Skin of body (tissue), 3 donors: ENCODE data around the gene C11orf21. TPM values are rescaled to one million over a fixed set of nuclear protein-coding genes. Genes with fewer than 3 reads are reported as not detected.

Experiments used
- DNase-seq: peaks from one replicate; lab custom pipeline; 2025; lab: John Stamatoyannopoulos, UW
- small RNA-seq: library from RNA; depleted of rRNA; stranded (forward); fragments of <200 nt; gene quantifications from one replicate; pipeline ENCODE3, GENCODE V24; 2014; ENCODE audit warnings: low replicate concordance
- total RNA-seq: library from RNA; depleted of rRNA; stranded (reverse); fragments of >200 nt; gene quantifications from one replicate; pipeline ENCODE4 v1.2.3, GENCODE V29; 2014

The C11orf21 gene
- total RNA-seq, 1 donor from 2014 or later = 2.0 TPM

DNA sequence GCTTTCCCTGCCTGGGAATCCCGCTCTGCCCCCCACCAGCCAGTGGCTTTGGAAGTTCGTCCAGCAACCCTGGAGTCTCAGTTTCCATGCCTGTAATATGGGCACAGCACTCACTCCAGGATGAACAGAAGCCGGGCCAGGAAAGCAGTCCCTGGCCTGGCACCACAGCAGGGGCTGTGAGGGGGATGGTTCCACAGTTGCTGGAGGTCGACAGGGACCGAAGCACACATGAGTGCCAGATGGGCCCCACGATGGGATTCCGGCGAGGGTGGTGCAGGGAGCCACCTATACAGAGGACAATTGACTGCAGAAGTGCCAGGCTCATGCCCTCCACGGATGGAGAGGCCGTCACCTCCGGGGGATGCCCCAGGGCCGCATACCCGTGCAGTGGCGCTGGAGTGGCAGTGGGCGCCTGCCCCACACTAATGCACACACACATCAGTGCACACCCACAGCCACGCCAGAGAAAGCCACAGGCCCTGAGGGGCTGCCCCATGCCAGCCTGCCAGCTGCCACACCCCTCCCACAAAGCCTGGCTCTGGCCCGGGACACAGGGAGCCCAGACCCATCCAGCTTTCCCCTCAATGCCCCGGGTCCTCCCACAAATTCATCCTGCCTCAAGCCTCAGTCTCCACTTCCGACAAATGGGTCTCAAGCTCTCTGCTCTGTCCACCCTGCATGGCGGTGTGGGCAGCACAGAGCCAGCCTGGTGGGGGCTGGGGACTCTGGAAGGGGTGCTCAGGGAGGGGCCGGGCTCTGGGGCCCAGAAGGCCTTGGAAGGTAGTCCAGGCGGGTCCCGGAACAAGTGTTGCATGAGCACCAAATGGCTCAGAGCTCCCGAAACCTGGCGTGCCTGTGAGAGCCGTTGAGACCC lies 41.0 kb downstream of the C11orf21 start:
- no peak for DNase-seq

DNA sequence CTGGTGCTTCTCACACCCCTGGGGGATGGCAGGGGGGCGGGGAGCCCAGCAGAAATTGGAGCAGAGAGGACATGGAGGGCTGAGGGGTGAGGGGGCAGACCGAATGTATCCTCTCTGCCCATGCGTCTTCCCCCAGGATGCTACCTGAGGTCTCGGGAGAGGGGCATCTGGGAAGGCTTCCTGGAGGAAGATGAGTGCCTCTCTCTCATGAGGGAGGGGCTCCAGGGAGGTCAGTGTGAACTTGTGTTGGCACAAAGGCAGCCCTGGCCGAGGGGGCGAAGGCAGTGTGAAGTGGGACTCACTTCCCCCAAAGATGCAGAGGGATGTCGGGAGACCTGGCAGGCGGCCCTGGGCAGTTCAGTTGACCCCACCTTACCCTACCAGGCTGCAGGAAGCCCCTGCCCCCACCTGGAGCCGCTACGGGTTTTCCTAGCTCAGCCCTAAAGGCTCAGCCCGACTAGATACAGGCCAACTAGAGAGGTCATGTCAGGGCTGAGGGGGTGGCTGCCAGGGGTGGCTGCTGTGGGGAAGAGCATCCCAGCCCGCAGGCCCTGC lies 41.7 kb downstream of the C11orf21 start:
- DNase-seq = no peak

DNA sequence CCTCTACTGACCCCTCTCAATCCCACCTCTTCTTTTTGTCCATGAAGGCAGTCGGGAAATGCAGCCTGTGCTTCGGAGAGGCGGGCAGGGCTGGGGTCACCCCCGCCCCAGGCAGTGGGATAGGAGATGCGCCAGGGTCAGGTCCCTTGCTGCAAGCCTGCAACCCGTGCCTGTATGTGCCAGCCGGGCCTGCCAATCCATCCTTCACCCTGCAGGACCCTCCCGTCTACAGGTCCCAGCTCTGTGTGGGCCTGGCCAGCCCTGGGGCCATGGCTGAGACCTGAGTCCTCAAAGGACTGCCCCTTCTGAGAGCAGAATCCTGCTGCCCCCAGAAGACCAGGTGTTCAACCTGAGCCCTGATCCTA lies 42.3 kb downstream of the C11orf21 start:
- no peak for DNase-seq

DNA sequence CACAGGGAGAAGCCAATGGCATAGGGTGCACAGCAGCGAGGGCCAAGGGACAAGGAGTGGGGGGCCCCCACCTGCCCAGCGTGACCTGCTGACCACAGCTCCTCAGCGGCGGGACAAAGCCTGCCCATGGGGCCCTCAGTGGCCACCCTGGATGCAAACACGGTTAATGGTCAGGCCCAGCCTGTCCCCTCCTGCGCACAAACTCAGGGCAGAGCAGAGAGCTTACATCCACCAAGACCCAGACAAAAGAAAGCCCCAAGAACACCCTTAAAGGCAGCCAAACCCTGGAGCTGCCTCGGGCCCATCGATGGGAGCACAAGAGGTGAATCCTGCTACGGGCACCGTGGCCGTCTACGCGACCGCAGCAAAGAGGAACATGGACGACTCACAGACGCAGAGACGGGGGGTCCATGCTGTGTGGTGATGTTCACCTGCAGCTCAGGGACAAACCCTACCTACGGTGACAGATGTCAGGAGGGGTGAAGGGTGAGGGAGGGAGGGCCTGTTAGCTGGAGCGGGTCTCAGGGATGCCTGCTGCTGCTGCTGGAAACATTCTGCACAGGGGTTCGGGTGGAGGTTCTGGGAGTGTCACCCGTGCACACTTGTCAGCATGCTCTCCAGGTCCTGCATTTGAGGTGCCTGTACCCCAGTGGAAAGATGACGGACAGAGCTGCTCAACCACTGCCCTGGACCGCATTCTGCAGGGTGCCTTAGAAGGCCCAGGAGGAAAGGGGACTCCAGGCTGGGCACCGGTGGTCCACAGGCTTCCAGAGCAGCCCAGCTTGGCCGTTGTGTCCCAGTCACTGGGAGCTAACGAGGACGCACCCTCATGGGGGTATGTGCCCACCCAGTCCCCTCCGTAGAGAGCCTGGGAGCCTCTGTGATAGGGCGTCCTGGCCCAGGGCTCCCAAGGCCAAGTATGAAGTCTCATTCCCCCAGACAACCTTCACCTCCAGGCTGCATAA lies 42.9 kb downstream of the C11orf21 start:
- DNase-seq = no peak

DNA sequence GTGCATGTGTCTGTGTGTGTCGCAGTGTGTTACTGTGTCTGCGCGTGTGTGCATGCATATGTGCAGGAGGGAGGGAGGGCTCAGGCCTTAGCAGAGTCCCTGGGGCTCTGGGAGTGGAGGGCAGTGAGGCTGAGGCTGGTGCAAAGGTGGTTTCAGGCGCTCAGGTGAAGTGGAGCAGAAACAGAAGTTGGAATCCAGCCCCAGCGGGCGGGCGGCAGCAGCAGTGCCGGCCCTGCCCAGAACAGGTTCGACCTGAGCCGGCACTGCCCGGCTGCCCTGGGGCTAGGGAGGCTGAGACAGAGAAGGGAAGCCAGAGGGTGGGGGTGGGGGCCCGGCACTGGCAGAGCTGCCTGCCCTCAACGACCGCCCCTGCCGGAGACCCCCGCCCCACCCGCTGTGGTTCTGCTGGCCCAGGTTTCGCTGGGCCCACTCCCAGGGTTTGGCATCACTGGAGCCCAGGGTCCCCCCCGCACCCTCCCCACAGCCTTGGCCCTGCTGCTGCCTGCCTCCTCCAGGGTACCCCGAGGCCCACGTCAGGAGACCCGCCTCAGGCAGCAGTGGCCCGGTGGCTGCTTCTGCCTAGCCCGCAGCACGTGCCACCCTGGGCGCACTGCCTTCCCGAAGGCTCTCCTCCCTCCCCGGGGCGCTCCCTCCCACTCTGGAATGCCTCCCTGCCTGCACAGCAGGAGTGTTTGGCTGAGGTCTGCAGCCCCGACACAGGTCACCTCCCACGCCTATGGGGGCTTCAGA lies 44.6 kb downstream of the C11orf21 start:
- DNase-seq = no peak

DNA sequence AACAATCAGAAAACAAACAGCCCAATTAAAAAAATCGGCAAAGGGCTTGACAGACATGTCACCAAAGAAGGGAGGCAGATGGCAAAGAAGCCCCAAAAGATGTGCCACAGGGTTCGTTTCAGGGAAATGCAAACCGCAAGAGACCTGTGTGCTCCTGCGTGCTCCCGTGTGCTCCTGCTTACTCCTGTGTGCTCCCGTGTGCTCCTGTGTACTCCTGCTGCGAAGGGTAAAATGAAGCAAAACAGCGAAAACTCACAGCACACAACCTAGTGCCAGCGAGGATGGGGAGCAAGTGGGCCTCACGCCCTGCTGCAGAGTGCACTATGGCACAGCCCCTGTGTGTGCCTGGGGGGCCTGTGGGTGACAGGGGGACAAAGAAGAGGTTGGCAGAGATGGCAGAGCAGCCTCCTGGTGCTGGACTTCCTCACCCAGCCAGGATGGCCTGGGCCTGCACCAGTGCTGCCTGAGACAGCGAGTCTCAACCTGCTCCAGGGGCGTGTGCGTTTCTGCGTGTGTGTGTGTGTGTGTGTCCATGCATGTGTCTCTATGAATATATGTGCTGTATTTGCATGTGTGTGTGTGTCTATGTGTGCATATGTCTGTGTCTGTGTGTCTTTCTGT lies 45.3 kb downstream of the C11orf21 start:
- no peak for DNase-seq

DNA sequence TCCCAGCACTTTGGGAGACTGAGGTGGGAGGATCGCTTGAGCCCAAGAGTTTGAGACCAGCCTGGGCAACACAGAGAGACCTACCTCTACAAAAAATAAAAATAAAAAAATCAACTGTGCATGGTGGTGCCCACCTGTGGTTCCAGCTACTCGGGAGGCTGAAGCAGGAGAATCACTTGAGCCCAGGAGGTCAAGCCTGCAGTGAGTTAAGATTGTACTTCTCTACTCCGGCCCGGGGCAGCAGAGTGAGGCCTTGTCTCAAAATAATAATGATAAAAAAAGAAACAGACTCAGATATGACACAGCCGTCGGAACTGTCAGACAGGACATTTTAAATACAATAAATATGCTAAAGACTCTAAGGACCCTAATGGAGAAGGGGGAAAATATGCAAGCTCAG lies 49.7 kb downstream of the C11orf21 start:
- no peak for DNase-seq

DNA sequence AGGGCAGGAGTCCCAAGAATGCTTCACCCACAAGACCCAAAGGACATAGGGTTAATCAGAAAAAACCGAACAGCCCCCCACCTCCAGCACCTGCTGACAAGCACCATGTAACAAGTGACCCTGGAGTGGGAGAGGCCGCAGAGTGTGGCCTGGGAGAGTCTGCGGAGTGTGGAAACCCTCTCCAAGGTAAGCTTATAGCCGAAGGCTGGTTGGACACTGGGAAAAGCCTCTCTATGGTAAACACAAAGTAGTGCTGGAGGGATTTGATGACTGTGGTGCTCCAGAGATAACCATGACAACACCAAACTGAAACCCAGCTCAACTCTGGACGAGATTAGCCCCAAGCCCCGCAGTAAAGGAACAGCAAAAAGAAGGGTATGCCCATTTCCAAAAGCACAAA lies 50.6 kb downstream of the C11orf21 start:
- DNase-seq = no peak

DNA sequence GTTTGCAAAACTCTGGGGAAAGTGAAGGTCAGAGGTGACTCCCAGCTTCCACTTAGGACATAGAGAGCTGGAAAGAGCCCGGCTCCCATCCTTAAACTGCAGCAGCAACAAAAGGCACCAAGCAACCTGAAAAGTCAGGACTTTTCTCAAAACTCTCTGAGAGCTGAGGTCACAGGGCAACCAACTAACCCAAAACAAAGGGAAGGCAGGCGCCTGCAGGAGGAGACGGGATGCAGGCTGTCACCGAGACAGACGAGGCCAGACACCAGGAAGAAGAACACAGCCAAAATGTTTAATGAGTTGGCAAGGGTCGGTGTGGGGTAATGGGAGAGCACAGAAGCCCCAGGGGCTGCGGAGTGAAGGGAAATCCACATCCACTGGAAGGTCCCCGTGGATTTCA lies 51.2 kb downstream of the C11orf21 start:
- no peak for DNase-seq

DNA sequence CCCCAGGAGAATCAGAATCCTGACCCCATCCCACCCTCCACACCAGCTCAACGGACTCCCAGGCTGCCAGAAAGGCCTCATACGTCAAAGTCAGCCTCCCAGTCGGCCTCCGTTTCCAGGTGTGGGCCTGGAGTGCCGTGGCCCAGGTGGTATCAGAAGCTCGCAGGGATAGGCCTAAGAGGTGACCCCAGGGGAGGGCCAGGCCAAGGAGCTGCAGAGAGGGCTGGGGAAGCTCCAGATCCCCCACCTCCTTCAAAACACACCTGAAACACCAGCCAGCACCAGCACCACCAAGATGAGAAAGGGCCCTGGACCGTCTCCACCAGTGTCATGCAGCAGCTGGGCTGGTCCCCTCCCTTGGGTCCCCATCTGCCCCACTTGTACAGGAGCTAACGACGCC lies 51.7 kb downstream of the C11orf21 start:
- DNase-seq = no peak

DNA sequence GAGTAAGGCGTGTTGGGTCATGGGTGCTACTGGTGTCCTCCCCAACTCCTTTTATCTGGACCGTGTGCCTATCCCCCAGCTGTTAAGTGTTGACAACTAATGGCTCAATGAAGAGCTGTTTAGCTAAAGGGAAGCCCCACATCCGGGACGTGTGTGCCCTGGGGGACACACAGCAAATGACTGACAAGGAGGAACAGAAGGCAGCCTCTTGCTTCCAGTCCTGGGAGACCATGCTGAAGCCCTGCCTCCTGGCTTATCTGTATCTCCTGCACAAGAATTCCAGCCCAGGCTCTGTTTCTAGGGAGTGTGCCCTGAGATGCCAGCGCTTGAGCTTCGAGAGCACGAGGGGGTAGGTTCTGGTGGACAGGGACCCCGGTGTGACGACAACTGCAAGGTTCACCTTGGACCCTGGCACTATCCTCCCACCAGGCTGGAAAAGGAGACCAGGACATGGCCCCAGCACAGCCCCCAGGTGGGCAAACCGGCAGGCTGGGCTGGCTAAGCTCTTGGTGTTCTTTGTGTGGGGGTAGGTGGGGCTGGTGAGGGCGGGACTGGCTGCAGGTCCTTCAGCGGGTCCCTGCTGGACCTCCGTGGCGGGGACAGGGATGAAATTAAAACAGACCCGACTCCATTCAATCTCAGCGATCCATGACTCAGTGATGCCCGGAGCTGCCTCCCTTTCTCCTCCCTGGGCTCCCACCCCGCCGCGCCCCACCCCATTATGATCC lies 52.4 kb downstream of the C11orf21 start:
- DNase-seq = no peak

DNA sequence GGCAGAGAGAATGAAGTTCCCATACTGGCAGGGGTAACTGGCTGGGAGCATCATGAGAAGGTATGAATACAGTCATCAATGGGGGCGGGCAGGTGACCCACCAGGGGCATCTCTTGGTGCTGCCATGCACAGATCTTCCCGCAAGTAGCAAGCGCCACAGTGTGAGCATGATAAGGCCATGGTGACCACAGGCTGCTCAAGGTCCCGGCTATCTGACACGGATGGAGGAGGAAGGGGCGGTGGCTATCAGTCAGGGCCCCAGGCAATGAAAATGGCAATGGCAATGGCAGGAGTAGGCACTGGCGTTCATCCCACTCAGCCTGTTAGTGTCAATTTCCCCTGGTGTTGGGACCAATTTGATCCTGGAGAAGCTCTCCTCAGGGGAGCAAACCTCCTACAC lies 53.0 kb downstream of the C11orf21 start:
- DNase-seq = no peak

DNA sequence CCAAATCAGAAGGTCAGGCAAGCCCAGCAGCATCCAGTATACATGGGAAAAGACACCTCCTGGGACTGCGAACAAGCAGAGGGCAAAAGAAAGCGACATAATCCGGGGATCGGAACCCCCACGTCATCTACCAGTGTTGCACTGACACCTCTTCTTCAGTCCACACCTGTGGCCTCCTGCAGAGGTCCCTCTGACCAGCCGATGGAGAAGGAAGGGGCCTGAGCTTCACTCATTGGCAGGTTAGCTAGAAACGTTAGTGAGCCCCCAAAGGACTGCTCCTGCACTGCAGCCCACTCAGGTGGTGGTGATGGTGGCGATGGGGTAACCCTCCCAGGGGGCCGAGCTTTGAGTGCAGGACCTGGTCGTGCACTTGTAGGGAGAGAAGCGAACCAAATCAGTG lies 53.5 kb downstream of the C11orf21 start:
- no peak for DNase-seq

DNA sequence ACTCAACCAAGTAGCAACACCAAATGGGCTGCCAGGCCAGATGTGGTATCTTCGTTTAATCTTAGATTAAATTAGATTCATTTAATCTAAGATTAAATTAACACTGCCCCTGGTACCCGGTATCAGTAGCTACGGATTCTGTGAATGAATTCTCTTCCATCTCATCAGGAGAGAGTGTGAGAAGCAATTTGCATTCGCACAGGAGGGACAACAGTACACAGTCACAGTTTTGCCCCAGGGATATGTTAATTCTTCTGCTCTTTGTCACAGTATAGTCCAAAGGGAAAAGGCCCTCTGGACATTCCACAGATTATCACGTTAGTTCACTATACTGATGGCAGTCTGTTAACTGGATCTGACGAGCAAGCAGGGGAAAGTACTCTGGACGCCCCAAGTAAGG lies 54.2 kb downstream of the C11orf21 start:
- DNase-seq = no peak

Small RNA genes within 50 kb of the gene (small RNA-seq; reads per million reads assigned to genes)
- gene RNU6-878P = not detected

Other genes starting within 250 kb of the C11orf21 start
- 467 TPM for gene IGF2, start 162.5 kb downstream of the C11orf21 start, total RNA-seq
- gene INS, start 140.7 kb downstream of the C11orf21 start, total RNA-seq = not detected
- 0.30 TPM for gene TH, start 130.1 kb downstream of the C11orf21 start, total RNA-seq
- 1.7 TPM for gene ASCL2, start 31.3 kb downstream of the C11orf21 start, total RNA-seq
- 1.2 TPM for gene TSPAN32, start 95 bp upstream of the C11orf21 start, total RNA-seq
- gene CD81, start 75.4 kb upstream of the C11orf21 start, total RNA-seq = 299 TPM
- gene TSSC4, start 98.8 kb upstream of the C11orf21 start, total RNA-seq = 18.1 TPM
- gene TRPM5, start 142.6 kb upstream of the C11orf21 start, total RNA-seq = under 0.01 TPM
- gene KCNQ1, start 143.1 kb upstream of the C11orf21 start, total RNA-seq = 1.3 TPM